Left ventricle myocardium inferior (tissue), 1 donor: ENCODE results near the gene CAMK2D. TPM values are rescaled to one million over a fixed set of nuclear protein-coding genes. Genes with fewer than 3 reads are reported as not detected.
A peak's percentile ranks its signal among the peaks of the same experiment; 100 is the strongest.

ENCODE experiments used
- DNase-seq: peaks from one replicate; pipeline ENCODE4 v3.0.0-alpha.2; 2020
- H3K27ac ChIP-seq: fragments of 200-600 bp; replicated peaks from 2 replicates; pipeline ENCODE4 v1.8.0; 2021
- H3K27me3 ChIP-seq: fragments of 200-600 bp; 2 replicates; pipeline ENCODE4 v1.8.0; 2021; ENCODE audit warnings: low read depth
- H3K36me3 ChIP-seq: fragments of 200-600 bp; 2 replicates; pipeline ENCODE4 v1.8.0; 2021
- H3K4me1 ChIP-seq: fragments of 200-600 bp; 2 replicates; pipeline ENCODE4 v1.8.0; 2021
- H3K4me3 ChIP-seq: fragments of 200-600 bp; 2 replicates; pipeline ENCODE4 v1.8.0; 2021; ENCODE audit warnings: mild to moderate bottlenecking, moderate library complexity
- H3K9me3 ChIP-seq: fragments of 200-600 bp; replicated peaks from 2 replicates; pipeline ENCODE4 v1.8.0; 2021
- intact Hi-C: fragments of 100-400 bp; cut with micrococcal nuclease; formaldehyde crosslinking; loops from one replicate; pipeline ENCODE4 v1.11.0; 2022
- total RNA-seq: library from RNA; stranded (reverse); fragmentation: NEBNext Ultra II Directional; extraction: Animal tissue kit (Norgen Biotek cat#: 25700); gene quantifications from one replicate; pipeline ENCODE4 v1.2.1, GENCODE V29; 2021
- TF ChIP-seq, protein P1 (sequence below): fragments of 200-600 bp; IDR thresholded peaks from 2 replicates; pipeline ENCODE4 v1.8.0; 2021; ENCODE audit warnings: antibody characterized with exemption, mild to moderate bottlenecking, borderline replicate concordance
- donor health status: DM: no; HTN: yes; CAD: no; lungs with severe emphysema.

CAMK2D gene
- total RNA-seq, 1 donor from 2014 or later, result 223 TPM

DNA sequence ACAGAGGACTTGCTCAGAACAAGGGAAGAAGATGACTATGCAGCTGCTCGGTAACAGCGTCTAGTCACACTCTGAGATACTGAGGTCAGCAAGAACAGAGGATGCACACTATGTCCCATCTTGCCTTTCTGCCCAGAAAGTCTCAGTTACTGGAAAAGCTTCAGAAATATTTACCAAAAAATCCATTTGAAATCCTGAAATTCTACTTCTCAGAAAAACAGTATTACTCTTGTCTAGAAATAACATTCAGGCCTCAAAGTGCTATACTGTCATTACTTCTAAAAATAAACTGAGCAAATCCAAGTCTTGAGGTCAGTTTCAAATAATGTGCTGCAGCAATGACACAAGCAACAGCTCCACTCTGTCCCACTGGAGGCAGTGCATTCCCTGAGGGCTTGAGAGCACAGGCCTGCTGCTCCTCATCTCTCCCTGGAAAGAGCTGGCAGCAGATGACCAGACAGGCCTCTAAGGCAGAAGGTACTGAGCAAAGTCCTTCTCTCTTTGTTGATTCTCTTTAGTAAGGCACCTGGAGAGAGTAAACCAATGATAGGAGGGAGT, 76.9 kb downstream of the CAMK2D start:
- no peaks in the 10 kb centered on the region for H3K27me3 ChIP-seq
- no peaks in the 10 kb centered on the region for H3K36me3 ChIP-seq
- no peaks in the 10 kb centered on the region for H3K9me3 ChIP-seq
- peak; percentile 71 for DNase-seq
- TF ChIP-seq, protein P1, sequence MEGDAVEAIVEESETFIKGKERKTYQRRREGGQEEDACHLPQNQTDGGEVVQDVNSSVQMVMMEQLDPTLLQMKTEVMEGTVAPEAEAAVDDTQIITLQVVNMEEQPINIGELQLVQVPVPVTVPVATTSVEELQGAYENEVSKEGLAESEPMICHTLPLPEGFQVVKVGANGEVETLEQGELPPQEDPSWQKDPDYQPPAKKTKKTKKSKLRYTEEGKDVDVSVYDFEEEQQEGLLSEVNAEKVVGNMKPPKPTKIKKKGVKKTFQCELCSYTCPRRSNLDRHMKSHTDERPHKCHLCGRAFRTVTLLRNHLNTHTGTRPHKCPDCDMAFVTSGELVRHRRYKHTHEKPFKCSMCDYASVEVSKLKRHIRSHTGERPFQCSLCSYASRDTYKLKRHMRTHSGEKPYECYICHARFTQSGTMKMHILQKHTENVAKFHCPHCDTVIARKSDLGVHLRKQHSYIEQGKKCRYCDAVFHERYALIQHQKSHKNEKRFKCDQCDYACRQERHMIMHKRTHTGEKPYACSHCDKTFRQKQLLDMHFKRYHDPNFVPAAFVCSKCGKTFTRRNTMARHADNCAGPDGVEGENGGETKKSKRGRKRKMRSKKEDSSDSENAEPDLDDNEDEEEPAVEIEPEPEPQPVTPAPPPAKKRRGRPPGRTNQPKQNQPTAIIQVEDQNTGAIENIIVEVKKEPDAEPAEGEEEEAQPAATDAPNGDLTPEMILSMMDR, result peak; percentile 68
- peaks cover 70% of the 10 kb centered on the region for H3K4me1 ChIP-seq
- intact Hi-C loops, result no loop called here
- H3K27ac ChIP-seq, result peak overlapping the region; percentile 83
- H3K4me3 ChIP-seq, result peak overlapping the region; percentile 28

DNA sequence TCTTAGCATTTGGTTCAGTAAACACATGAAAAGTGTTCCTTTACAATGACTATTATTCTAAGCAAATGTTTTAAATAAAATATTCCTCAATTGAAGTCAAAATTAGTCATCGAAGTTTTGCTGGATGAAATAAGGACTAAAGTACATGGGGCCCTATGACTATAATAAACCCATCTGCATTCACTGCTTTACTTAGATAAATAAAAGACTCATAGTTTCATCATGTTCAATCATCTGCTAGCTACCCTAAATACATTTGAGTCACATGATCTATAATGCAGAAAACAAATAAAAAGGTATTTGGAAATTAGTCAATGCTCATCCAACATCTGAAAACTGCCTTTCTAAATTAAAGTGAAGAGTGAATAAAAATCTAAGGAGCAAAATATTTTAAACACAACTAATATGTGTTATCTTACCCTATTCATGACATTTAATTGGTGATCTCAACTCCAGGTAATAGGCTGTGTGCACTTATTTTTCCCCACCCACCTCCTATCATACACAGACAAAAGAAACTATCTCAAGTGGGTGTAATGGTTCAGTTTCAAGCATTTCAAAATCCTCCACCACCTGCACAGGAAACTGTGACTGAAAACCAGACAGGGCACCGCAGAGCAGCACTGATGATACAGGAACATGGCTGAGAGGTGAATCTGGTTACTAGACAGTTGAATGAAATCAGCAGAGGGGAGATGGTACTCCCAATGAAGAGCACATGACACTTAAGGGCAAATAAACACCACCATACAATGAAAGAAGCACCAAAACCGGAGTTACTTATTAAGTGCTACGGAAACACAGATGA, 78.6 kb downstream of the CAMK2D start:
- TF ChIP-seq, protein P1, result no peak
- Histone ChIP-seq H3K36me3 (no peaks in the 10 kb centered on the region), H3K9me3 (no peaks in the 10 kb centered on the region), H3K4me1 (peaks cover 72% of the 10 kb centered on the region), H3K27ac (peak overlapping the region; percentile 83), H3K27me3 (no peaks in the 10 kb centered on the region), H3K4me3 (no peak overlapping the region)
- intact Hi-C loops, result no loop called here
- no peak for DNase-seq

DNA sequence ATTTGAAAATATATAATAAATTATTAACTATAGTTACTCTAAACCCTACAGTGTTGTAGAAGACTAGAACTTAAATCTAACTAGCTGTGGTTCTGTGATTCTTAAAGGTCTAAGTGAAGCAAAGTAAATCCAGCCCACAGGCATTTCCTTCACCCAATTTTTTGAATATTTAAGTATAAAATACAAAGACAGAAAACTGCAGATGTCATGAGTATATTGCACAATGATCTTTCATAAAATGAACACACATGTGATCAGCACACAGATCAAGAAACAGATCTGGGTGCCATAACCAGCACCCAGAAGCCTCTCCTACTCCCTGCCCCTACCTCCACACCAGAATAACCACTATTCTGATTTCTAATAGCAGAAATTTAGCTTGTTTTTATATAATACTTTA, 82.9 kb downstream of the CAMK2D start:
- no peak for DNase-seq
- intact Hi-C loops, result no loop called here
- Histone ChIP-seq H3K9me3 (no peaks in the 10 kb centered on the region), H3K27ac (peak overlapping the region; percentile 18), H3K27me3 (no peaks in the 10 kb centered on the region), H3K36me3 (no peaks in the 10 kb centered on the region), H3K4me3 (no peak overlapping the region), H3K4me1 (peaks cover 74% of the 10 kb centered on the region)
- TF ChIP-seq, protein P1, result no peak

DNA sequence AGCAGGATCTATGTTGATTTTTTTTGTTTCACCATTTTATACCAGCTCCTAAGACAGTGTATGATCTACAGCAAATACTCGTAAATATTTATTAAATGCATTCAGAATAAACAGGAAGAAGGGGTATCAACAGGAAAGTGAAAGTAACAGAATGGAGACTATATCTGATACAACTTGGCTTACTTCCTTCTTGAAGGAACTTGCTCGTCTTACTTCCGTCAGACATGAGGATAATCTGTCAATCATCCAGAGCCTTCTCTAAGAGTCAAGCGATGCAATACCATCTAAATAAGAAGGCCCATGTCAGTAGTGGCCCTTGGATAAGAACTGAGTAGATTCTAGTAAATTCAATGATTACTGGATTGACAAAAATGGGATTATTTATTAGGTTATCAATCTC, 84.2 kb downstream of the CAMK2D start:
- Histone ChIP-seq H3K27ac (peak overlapping the region; percentile 56), H3K9me3 (no peaks in the 10 kb centered on the region), H3K27me3 (no peaks in the 10 kb centered on the region), H3K36me3 (no peaks in the 10 kb centered on the region), H3K4me3 (no peak overlapping the region), H3K4me1 (peaks cover 70% of the 10 kb centered on the region)
- no peak for DNase-seq
- TF ChIP-seq, protein P1, result no peak
- intact Hi-C loops, result no loop called here

DNA sequence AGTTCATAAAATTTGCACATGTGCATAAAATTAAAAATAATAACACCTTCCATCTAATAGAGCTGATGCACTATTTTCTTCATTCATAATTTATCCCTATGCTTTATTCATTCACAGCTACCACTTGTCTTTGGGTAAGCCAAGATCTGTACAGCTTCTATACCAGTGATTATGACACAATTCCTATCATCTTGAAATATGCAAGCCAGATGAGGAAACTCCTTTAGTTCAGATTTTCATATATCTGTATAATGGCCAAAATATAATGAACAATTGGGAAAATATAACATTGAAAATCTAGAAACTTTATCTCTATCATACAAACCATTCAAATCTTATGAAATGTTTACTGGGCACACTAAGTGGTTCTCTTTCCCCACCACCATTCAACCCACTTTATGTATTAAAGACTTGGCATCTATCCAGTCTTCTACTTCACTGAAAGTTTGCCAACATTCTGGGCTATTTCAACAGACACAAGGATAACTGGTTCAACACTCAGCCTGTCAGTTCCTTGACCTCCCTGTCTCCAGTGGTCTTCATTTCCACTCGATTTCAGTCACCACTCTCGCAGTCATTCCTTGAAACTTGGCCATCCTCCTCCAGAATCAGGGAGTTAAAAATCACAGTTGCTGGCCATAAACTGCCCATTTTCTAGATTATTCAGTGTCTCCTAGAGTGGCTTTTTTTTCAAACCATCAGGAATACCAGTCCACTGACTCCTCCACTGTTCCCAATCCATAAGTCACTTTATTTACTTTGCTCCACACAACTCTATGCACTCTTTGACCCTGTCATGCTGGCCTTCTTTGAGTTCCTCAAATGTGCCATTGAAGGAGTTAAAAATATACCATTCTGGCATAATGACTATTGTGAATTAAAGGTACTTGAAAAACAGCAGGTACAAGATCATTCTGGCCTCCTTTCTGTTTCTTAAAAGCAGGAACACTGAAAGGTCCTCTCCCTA, 85.5 kb downstream of the CAMK2D start:
- Histone ChIP-seq H3K27ac (peak overlapping the region; percentile 56), H3K36me3 (no peaks in the 10 kb centered on the region), H3K4me3 (no peak overlapping the region), H3K9me3 (no peaks in the 10 kb centered on the region), H3K4me1 (peaks cover 81% of the 10 kb centered on the region), H3K27me3 (no peaks in the 10 kb centered on the region)
- intact Hi-C loops, result no loop called here
- TF ChIP-seq, protein P1, result no peak
- DNase-seq, result no peak
